Measurements from ENCODE around the gene NCMAP.
A peak's percentile ranks its signal among the peaks of the same experiment; 100 is the strongest.

The NCMAP gene

GRCh38 chr1:24575905-24576587 lies 20.2 kb downstream of the NCMAP start:
- DNase-seq, result no peak

- DNase-seq, result no peak
Observed at GRCh38 chr1:24578846-24579245, 23.0 kb downstream of the NCMAP start.

- no peak for DNase-seq
Observed at GRCh38 chr1:24580756-24581155, 24.9 kb downstream of the NCMAP start.

- DNase-seq, result no peak
Observed at GRCh38 chr1:24584171-24584647, 28.3 kb downstream of the NCMAP start.

GRCh38 chr1:24586119-24586518 lies 30.2 kb downstream of the NCMAP start:
- DNase-seq, result no peak

- peak; percentile 0 for DNase-seq
Observed at GRCh38 chr1:24586970-24587820, 31.3 kb downstream of the NCMAP start.

- no peak for DNase-seq
Observed at GRCh38 chr1:24588573-24588972, 32.7 kb downstream of the NCMAP start.

GRCh38 chr1:24589200-24589599 lies 33.3 kb downstream of the NCMAP start:
- no peak for DNase-seq

GRCh38 chr1:24591781-24592180 lies 35.9 kb downstream of the NCMAP start:
- DNase-seq, result no peak

GRCh38 chr1:24594328-24594598 lies 38.4 kb downstream of the NCMAP start:
- DNase-seq, result no peak

- DNase-seq, result no peak
Observed at GRCh38 chr1:24596401-24596880, 40.6 kb downstream of the NCMAP start.

- DNase-seq, result no peak
Observed at GRCh38 chr1:24599265-24599664, 43.4 kb downstream of the NCMAP start.

- no peak for DNase-seq
Observed at GRCh38 chr1:24600551-24600950, 44.7 kb downstream of the NCMAP start.

GRCh38 chr1:24605534-24606295 lies 49.8 kb downstream of the NCMAP start:
- DNase-seq, result no peak

- DNase-seq, result no peak
Observed at GRCh38 chr1:24606296-24606605, 50.4 kb downstream of the NCMAP start.

GRCh38 chr1:24606621-24607020 lies 50.7 kb downstream of the NCMAP start:
- no peak for DNase-seq

- no peak for DNase-seq
Observed at GRCh38 chr1:24609949-24610517, 54.1 kb downstream of the NCMAP start.

- no peak for DNase-seq
Observed at GRCh38 chr1:24619376-24619775, 63.5 kb downstream of the NCMAP start.

GRCh38 chr1:24620678-24621077 lies 64.8 kb downstream of the NCMAP start:
- DNase-seq, result no peak

GRCh38 chr1:24621121-24621520 lies 65.2 kb downstream of the NCMAP start:
- DNase-seq, result no peak

- no peak for DNase-seq
Observed at GRCh38 chr1:24622218-24622617, 66.3 kb downstream of the NCMAP start.

- no peak for DNase-seq
Observed at GRCh38 chr1:24632832-24633175, 76.9 kb downstream of the NCMAP start.

- DNase-seq, result peak; percentile 12
Observed at GRCh38 chr1:24635195-24635843, 79.4 kb downstream of the NCMAP start.
